GM12872 (cell line): ENCODE data around the gene ZNF579.

Experiments used
- CTCF ChIP-seq: IDR thresholded peaks from 3 replicates; pipeline ENCODE4 v1.5.1; 2011; ENCODE audit warnings: low read depth, mild to moderate bottlenecking, low read length, moderate library complexity; ENCODE audit not compliant: insufficient read depth

The ZNF579 gene

GRCh38 chr19:55563261-55563690 is 17.4 kb downstream of the ZNF579 start:
- TF ChIP-seq CTCF = no peak

GRCh38 chr19:55559684-55560083 is 21.0 kb downstream of the ZNF579 start:
- no peak for TF ChIP-seq CTCF

GRCh38 chr19:55554741-55555152 is 25.9 kb downstream of the ZNF579 start:
- no peak for TF ChIP-seq CTCF

GRCh38 chr19:55554302-55554701 is 26.3 kb downstream of the ZNF579 start:
- no peak for TF ChIP-seq CTCF

GRCh38 chr19:55553217-55554182 is 27.1 kb downstream of the ZNF579 start:
- TF ChIP-seq CTCF = no peak

GRCh38 chr19:55552620-55553019 is 28.0 kb downstream of the ZNF579 start:
- TF ChIP-seq CTCF = no peak

- TF ChIP-seq CTCF = no peak
These were observed 28.4 kb downstream of the ZNF579 start for GRCh38 chr19:55552206-55552605.
